ENCODE measurements around the gene RNF114. TPM values are rescaled to one million over a fixed set of nuclear protein-coding genes. Genes with fewer than 3 reads are reported as not detected.

Gene RNF114
- total RNA-seq, 2 donors from 2014 or later, result 82.4 to 128 TPM

- Histone ChIP-seq H3K36me3 (no peaks in the 10 kb centered on the region), H3K9me3 (no peaks in the 10 kb centered on the region), H3K27ac (no peak overlapping the region), H3K4me1 (ENCODE audit: control insufficient read depth in 1 of 2, low read depth in 2 of 2) (no peaks in the 10 kb centered on the region), H3K4me3 (no peak overlapping the region), H3K27me3 (replicated peaks; ENCODE audit: insufficient read depth) (no peaks in the 10 kb centered on the region)
- DNase-seq (ENCODE audit: low spot score) (no peak), ATAC-seq (ENCODE audit: insufficient number of reproducible peaks, low FRiP score, low read depth) (no peak)
- no peak for TF ChIP-seq CTCF (IDR thresholded peaks at IDR 0.05)
These were observed 67.1 kb downstream of the RNF114 start for GRCh38 chr20:50003253-50003656.

Other genes with a start within 250 kb of the RNF114 start
- gene B4GALT5, start 222.5 kb upstream of the RNF114 start, total RNA-seq, result 10 to 100 TPM; 15.7 to 45.3 TPM
- 10 to 100 TPM in 1 of 2 donors, 1 to 10 TPM in 1; 9.2 to 14.3 TPM for gene SLC9A8, start 123.6 kb upstream of the RNF114 start, total RNA-seq
- gene SPATA2, start 20.9 kb upstream of the RNF114 start, total RNA-seq, result 1 to 10 TPM; 3.9 to 7.3 TPM
- 10 to 100 TPM; 13.0 to 19.1 TPM for gene SNAI1, start 46.6 kb downstream of the RNF114 start, total RNA-seq
- 10 to 100 TPM; 91.7 to 98.4 TPM for gene UBE2V1, start 176.8 kb downstream of the RNF114 start, total RNA-seq
- 10 to 100 TPM; 21.2 to 34.3 TPM for gene PEDS1, start 217.3 kb downstream of the RNF114 start, total RNA-seq